Type B pancreatic cell (in vitro differentiated cells): ENCODE measurements around the gene F5. TPM values are rescaled to one million over a fixed set of nuclear protein-coding genes. Genes with fewer than 3 reads are reported as not detected.
A peak's percentile ranks its signal among the peaks of the same experiment; 100 is the strongest.

ENCODE experiments used
- DNase-seq: peaks from one replicate; pipeline ENCODE4 v3.0.0; 2021; ENCODE audit warnings: mixed read lengths; ENCODE audit not compliant: unreplicated experiment; ENCODE audit errors: extremely low spot score
- H3K27ac Mint-ChIP-seq: 2 replicates; pipeline ENCODE4 v1.8.0; 2021; ENCODE audit warnings: mild to moderate bottlenecking, mixed read lengths
- H3K27me3 Mint-ChIP-seq: 2 replicates; pipeline ENCODE4 v1.8.0; 2021; ENCODE audit warnings: mixed read lengths
- H3K36me3 Mint-ChIP-seq: 2 replicates; pipeline ENCODE4 v1.8.0; 2021; ENCODE audit warnings: mixed read lengths
- H3K4me1 Mint-ChIP-seq: one replicate; pipeline ENCODE4 v1.8.0; 2021; ENCODE audit warnings: mixed read lengths; ENCODE audit not compliant: unreplicated experiment
- H3K4me3 Mint-ChIP-seq: 2 replicates; pipeline ENCODE4 v1.8.0; 2021; ENCODE audit warnings: mild to moderate bottlenecking, mixed read lengths
- H3K9me3 Mint-ChIP-seq: 2 replicates; pipeline ENCODE4 v1.8.0; 2021; ENCODE audit warnings: mixed read lengths
- total RNA-seq: library from RNA; stranded (reverse); gene quantifications from 2 replicates; pipeline ENCODE4 v1.2.1, GENCODE V29; 2021; ENCODE audit warnings: low replicate concordance
- TF ChIP-seq, protein P1 (sequence below): fragments of 200-600 bp; sonication (generic); conservative IDR thresholded peaks from 2 replicates; pipeline ENCODE4 v1.5.0; 2021; ENCODE audit warnings: antibody characterized with exemption, mild to moderate bottlenecking

F5 gene
- total RNA-seq, 1 donor from 2014 or later: 5.5 TPM

DNA sequence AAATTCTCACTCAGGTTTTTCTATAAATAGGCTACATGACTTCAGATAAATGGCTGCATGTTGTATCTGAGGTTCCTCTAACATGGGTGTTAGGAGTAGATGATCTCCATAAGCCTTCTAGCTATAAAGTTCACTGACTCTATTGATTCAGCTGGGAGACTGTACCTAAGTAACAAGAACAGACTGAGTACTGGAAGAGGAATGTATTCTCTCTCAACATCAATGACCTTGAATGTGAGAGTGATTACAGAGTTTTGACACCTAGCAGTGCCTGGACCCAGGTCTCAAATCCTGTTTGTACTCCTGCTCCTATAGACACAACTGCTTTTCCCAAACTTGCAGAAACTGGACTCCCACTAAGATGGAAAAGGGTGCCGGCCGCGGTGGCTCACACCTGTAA, 91.9 kb downstream of the F5 start:
- H3K27ac Mint-ChIP-seq: no peak overlapping the region
- peaks cover 11% of the 10 kb centered on the region for H3K9me3 Mint-ChIP-seq
- H3K36me3 Mint-ChIP-seq: peaks cover 4% of the 10 kb centered on the region
- peaks cover 7% of the 10 kb centered on the region for H3K4me1 Mint-ChIP-seq
- no peaks in the 10 kb centered on the region for H3K27me3 Mint-ChIP-seq
- no peak overlapping the region for H3K4me3 Mint-ChIP-seq
- no peak for DNase-seq
- TF ChIP-seq, protein P1, sequence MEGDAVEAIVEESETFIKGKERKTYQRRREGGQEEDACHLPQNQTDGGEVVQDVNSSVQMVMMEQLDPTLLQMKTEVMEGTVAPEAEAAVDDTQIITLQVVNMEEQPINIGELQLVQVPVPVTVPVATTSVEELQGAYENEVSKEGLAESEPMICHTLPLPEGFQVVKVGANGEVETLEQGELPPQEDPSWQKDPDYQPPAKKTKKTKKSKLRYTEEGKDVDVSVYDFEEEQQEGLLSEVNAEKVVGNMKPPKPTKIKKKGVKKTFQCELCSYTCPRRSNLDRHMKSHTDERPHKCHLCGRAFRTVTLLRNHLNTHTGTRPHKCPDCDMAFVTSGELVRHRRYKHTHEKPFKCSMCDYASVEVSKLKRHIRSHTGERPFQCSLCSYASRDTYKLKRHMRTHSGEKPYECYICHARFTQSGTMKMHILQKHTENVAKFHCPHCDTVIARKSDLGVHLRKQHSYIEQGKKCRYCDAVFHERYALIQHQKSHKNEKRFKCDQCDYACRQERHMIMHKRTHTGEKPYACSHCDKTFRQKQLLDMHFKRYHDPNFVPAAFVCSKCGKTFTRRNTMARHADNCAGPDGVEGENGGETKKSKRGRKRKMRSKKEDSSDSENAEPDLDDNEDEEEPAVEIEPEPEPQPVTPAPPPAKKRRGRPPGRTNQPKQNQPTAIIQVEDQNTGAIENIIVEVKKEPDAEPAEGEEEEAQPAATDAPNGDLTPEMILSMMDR: no peak

DNA sequence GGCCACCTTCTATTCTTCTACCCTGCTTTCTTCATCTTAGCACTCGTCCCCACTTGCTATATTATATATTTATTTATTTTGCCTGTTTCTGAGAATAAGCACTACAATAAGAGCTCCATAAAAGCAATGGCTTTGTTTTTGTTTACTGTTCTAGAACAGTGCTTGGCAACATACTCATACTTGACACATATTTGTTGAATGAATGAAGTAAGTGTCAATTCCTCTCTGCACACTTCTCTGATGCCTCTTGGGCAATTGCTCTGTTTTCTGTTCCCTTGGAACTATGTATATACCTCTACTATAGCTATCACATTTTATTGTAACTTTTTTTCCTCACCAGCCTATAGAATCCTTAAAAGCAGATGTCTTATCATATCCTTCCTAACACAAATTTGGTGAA, 93.0 kb downstream of the F5 start:
- peaks cover 2% of the 10 kb centered on the region for H3K4me1 Mint-ChIP-seq
- no peak for DNase-seq
- H3K27me3 Mint-ChIP-seq: no peaks in the 10 kb centered on the region
- H3K4me3 Mint-ChIP-seq: no peak overlapping the region
- H3K27ac Mint-ChIP-seq: no peak overlapping the region
- H3K36me3 Mint-ChIP-seq: no peaks in the 10 kb centered on the region
- H3K9me3 Mint-ChIP-seq: peaks cover 5% of the 10 kb centered on the region
- TF ChIP-seq, protein P1: no peak

DNA sequence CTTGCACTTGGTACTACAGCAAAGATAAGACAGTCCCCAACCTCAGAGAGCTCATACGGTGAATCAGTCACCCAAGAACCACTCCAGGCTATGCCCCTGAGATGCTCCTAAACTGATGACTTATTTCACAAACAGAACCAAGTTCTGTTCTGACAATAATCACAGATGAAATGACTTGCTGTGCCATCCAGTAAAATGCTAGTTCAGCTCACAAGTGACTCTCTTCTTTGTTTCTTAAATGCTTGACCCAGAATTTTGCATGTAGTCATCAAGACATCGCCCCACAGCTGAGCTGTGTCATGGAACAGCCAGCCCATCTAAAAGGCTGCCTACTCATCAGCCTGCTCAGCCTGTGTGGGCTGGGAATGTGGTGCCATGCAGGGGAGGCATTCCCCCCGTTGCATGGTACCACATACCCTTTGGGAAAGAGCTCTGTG, 94.4 kb downstream of the F5 start:
- H3K27me3 Mint-ChIP-seq: no peaks in the 10 kb centered on the region
- no peak overlapping the region for H3K4me3 Mint-ChIP-seq
- no peak overlapping the region for H3K27ac Mint-ChIP-seq
- H3K4me1 Mint-ChIP-seq: peaks cover 8% of the 10 kb centered on the region
- no peak for DNase-seq
- no peaks in the 10 kb centered on the region for H3K36me3 Mint-ChIP-seq
- H3K9me3 Mint-ChIP-seq: no peaks in the 10 kb centered on the region
- TF ChIP-seq, protein P1: no peak

GRCh38 chr1:169488157-169488556, 98.1 kb downstream of the F5 start:
- Mint-ChIP-seq H3K4me1 (peaks cover 35% of the 10 kb centered on the region), H3K4me3 (peak overlapping the region; percentile 99), H3K36me3 (no peaks in the 10 kb centered on the region), H3K9me3 (no peaks in the 10 kb centered on the region), H3K27me3 (no peaks in the 10 kb centered on the region), H3K27ac (peak overlapping the region; percentile 98)
- TF ChIP-seq, protein P1: no peak
- no peak for DNase-seq

- Mint-ChIP-seq H3K27ac (peak overlapping the region; percentile 98), H3K4me3 (peak overlapping the region; percentile 99), H3K4me1 (peaks cover 40% of the 10 kb centered on the region), H3K9me3 (no peaks in the 10 kb centered on the region), H3K36me3 (no peaks in the 10 kb centered on the region), H3K27me3 (no peaks in the 10 kb centered on the region)
- no peak for DNase-seq
- TF ChIP-seq, protein P1: no peak
These were observed 98.7 kb downstream of the F5 start for GRCh38 chr1:169487561-169487960.

- DNase-seq: no peak
- TF ChIP-seq, protein P1: no peak
These were observed 99.1 kb downstream of the F5 start for GRCh38 chr1:169487133-169487532.

More at GRCh38 chr1:169487133-169487532, 99.1 kb downstream of the F5 start:
- Mint-ChIP-seq H3K27me3 (no peaks in the 10 kb centered on the region), H3K27ac (peak overlapping the region; percentile 98), H3K36me3 (no peaks in the 10 kb centered on the region), H3K4me3 (peak overlapping the region; percentile 99), H3K9me3 (no peaks in the 10 kb centered on the region), H3K4me1 (peaks cover 42% of the 10 kb centered on the region)
